Glomerular visceral epithelial cell (primary cell): Measurements from ENCODE around the gene METTL23.
"Not testable (repeated sequence)": the region's sequence is repeated elsewhere in the genome, so short reads cannot be mapped to it uniquely, and the experiment has no call there.

Source experiments
- DNase-seq: peaks from one replicate; pipeline ENCODE4 v3.0.0-alpha.2; 2016; ENCODE audit errors: extremely low spot score

METTL23 gene

DNA sequence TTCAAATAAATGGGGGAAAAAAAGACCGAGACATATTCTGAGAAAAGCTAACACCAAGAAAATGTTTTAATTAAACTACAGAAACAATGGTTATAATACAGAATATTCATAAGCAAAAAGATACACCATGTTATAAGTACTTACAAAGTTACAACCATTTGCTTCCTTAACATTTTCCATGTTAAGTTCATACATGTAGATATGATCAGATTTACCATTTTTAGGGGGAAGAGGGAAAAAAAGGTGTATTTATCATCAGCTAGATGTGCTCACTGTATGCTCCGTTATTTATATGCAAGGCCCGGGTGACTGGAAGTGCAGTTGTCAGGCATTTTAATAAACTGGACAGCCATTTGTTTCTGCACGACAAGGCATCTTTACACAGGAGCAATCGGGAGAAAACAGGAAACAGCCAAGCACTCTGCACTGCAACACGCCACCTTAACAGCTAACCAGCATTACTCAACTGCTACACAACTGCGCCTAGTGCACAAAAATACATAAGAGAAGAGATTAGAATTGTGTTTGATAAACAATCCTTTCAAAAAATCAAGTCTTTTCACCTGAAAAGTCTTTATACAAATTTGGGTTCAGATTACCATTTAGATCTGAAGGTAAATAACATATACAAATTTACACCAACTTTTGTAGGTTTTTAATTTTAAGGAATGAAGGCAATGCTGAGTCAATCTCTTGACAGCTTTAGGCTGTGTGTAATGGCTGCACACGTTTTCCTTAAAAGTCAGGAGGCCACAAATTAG, 7.6 kb downstream of the METTL23 start:
- DNase-seq: peak; percentile 36

DNA sequence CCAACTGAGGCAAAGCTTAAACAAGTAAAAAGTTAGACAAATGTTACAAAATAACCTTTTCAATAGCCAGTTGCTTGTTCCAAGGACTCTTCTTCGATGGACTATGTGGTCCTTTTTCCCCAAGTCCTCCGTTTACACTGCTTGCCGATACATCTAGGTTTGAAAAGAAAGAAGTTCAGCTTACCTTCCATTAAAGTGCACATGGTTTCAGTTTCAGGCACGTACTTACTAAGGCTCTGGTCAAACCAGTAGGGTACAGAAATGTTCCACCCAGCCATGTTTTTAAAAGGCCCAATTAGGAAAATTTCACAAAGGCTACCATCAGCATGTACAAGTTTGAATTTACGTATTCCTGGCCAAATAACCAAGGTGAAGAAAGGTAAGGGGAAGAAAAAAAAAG, 8.4 kb downstream of the METTL23 start:
- DNase-seq: peak; percentile 43

DNA sequence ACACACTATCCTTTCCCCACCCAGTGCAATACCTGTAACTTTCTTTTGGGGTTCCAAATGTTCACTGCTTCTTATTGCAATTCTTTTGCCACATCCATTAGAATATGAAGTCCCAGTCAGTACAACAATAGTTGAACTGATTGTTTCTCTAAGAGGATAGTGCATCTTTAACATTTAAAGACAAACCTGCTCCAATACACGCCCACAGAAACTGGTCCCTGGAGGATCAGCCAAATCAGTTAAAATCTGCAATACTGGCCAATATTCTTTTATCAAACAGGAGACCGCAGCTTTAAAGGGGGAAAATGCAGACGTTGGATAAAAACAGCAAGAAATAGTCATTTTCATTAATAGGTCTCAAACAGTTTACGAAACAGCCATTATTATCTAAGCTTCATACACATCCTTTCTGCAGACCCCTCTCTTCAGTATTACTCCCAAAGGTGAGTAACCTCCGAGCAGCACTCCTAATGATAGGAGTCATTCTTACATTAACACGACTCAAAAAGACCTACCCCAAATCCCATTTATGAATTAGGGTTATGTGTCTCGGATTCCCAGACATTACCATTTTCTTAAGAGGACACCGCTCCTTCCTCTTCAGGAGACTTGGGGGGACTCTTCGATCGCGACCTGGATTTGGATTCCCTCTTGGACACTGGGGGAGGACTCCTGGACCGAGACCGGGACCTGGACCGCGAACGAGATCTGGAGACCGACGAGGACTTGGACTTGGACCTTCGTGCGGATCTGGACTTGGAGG, 9.1 kb downstream of the METTL23 start:
- no peak for DNase-seq

DNA sequence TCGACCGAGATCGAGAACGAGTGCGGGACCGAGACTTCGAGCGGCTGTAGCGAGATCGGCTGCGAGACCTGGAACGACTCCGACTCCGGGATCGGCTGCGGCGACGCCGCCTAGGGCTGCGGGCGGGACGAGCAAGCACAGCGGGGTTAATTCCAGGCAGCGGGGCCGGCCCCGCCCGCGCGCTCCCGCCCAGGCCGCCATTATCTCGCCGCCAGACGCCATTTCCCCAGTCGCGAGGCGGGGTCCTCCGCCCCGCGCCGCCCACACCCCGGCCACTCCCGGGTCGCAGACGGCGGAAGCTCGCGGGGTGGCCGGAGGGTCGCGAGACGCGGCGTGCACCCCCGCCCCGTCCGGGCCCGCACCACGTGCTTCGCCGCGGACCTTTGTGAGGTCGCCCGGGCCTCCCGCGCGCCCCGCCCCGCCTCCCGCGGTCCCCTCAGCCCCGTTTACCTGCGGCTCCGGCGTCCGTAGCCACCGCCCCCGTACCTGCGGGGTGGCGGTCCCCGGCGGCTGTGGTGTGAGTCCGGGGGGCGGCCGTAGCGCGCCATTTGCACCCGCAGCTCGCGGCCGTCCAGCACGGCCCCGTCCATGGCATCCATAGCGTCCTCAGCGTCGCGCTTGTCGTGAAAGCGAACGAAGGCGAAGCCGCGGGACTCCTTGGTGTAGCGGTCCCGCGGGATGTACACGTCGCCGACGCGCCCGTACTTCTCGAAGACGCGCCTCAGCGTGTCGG, 9.9 kb downstream of the METTL23 start:
- DNase-seq: peak; percentile 57

DNA sequence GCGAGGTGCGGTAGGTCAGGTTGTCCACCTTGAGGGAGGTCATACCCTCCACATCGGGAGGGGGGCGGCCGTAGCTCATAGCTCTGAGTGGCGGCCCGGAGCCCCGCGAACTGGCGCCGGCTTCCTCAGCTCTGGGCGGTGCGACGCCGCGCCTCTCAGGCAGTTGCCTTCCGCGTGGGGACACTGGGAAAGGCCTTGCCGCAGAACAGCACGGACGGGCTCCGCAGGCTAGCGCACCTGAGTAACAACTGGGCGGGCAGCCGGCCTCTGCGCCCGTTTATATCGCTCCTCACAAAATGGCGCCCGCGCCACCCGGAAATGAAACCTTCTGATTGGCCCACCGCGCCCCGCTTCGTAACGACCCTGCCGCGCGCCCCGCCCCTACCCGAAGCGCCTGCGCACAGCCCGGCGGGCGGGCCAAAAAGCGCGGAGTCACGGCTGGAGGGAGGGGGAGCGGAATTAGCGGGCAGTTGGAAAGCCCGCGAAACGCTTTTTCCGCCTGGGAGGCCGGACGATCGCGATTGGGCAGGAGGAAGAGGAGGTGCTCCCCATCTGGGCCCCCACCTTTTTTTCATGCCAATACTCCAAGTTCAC, 10.5 kb downstream of the METTL23 start, which contains the start of gene SRSF2:
TSS of gene SRSF2 (minus strand) at position 250 of the 594 bp plus-strand sequence. CDS start at position 79, 171 bp downstream.
- peak; percentile 100 for DNase-seq

DNA sequence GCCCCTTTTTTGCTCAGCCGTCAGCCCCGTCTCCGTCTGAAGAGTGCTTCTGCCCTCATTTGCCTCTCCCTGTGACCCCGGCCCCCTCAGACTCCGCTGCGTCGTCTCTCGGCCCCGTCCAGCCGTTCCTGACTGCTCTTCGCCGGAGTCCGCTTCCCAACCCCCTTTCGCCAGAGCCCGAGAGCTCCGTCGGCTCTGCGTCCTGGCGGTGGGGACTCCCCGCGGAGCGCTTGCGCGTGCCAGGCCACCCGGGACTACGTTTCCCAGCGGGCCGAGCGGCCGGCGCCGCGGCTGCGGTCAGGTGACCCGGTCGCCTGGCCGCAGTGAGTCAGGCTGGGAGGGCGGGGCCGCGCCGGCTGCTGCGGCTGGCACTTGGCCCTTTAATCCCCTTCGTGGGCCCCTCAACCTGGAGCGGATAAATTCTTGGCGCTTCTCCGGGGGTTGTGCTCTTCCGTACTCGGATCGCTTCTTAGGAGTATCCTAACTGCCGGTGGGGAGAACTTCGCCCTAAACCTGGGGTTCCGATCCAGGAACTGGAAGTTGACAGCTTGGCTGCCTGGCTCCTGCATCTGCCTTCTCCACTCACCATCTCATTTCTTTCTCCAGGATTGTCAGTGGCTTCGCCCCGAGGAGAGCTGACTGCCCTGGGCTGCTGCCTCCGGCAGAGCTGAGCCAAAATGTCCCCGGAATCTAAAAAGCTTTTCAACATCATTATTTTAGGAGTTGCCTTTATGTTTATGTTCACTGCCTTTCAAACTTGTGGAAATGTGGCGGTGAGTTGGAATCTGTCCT, 11.2 kb downstream of the METTL23 start, which contains the start of gene MFSD11:
TSS of gene MFSD11 (plus strand) at position 444 of the 792 bp plus-strand sequence. CDS start at position 678, 234 bp downstream.
- DNase-seq: peak; percentile 95

DNA sequence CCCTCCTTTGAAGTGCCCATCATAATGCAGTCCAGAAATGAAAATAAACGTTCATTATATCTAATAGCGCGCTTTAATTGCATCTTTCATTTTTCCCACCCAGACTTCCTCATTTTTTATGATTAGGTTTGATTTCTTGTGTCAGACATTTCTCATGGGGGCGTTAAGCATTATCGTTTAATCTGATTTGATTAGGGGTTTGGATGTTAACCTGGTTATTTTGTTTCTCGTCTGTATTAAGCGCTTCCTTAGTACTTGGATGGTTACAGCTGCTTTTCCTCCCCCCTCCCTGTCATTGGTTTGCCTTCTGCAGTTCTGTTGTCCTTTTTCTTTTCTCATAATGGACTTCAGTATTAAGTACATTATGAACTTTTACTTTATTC, 11.8 kb downstream of the METTL23 start:
- DNase-seq: no peak

DNA sequence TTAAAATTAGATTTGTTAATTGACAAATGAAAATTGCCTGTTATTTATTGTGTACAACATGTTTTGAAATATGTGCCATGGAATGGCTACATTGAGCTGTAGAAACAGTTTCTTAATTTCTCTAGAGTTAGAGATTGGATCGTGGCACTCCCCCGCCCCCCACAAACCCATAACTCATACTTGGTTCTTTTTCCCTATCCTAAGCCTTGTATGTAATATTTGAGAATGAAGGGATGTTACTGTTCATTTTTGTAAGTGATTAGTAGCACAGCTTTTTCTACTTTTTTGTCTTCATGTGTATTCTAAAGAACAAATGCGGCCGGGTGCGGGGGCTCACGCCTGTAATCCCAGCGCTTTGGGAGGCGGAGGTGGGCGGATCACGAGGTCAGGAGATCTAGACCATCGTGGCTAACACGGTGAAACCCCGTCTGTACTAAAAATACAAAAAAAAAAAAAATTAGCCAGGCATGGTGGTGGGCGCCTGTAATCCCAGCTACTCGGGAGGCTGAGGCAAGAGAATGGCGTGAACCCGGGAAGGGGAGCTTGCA, 13.0 kb downstream of the METTL23 start:
- not testable (repeated sequence) for DNase-seq

DNA sequence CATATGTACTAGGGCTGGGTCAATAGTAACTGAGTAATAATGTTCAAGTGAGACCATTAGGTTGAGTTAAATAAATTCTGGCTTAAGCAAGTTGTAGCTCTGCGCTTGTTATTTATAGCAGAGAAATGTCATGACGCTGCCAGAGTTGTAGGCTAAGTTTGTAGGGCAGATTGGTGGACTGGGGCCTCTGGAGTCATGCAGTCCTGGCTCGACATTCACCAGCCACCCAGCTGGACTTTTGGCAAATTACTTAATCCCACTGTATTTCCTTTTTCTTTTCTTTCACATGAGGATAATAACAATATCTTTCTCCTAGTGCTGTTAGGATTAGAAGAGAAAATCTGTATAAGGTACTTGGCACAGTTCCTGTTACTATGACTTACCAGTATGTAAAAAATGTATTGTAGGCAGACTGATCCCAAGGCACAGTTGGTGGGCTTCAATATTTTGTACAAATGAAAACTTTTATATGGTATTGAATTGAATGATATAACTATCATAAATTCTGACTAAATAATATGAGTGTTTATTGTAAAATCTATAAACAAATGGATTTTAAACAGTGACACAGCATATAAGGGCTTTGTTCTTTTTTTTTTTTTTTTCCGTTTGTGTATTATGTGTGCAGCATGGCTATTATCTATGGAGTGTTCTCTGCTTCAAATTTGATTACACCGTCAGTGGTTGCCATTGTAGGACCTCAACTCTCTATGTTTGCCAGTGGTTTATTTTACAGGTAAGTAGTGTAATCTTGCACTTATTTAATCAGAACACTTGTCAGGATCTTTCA, 13.9 kb downstream of the METTL23 start:
- DNase-seq: no peak

DNA sequence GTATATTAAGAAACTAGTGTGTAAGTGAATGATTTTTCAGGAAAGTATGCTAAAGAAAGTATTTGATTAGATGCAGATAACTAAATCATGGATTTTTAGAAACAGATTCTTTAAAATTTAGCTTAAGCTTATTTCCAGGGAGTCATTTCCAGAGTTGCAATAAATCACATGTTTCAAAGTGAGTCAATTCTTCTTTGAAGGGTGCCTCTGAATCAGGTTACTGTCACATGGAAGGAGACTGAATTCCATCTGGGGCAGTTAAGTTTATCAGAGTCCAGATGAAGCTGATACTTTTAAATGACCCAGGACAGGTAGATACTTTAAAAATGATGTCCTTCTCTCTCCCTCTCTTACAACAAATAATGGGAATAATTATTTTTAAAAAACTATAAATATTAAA, 16.3 kb downstream of the METTL23 start:
- no peak for DNase-seq

DNA sequence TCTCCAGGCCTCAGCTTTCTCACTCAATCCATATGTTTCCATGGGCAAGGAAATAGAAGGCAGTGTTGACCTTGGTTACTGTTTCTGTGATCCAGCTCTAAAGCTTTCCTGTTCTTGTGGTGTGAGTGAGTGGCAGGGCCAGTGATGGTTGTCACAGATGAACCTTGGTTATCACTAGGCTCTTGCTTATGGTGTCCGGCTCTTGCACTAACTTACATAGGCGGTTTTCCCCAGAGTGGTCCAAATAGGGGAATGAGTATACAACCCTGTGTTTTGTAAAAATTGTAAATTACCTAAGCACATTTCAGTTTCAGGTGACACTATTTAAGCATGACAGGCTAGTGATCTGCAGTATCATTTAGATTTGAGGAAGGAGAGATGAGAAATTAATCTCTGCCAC, 18.1 kb downstream of the METTL23 start:
- no peak for DNase-seq

DNA sequence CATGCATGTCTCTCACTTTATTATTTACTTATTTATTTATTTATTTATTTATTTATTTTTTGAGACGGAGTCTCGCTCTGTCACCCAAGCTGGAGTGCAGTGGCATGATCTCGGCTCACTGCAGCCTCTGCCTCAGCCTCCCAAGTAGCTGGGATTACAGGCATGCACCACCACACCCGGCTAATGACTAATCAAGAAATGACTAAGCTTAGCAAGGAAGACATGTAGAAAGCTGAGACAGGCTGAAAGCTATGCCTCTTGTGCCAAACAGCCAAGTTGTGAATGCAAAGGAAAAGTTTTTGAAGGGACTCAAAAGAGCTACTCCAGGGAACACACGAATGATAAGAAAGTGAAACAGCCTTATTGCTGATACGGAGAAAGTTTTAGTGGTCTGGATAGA, 19.1 kb downstream of the METTL23 start:
- not testable (repeated sequence) for DNase-seq

DNA sequence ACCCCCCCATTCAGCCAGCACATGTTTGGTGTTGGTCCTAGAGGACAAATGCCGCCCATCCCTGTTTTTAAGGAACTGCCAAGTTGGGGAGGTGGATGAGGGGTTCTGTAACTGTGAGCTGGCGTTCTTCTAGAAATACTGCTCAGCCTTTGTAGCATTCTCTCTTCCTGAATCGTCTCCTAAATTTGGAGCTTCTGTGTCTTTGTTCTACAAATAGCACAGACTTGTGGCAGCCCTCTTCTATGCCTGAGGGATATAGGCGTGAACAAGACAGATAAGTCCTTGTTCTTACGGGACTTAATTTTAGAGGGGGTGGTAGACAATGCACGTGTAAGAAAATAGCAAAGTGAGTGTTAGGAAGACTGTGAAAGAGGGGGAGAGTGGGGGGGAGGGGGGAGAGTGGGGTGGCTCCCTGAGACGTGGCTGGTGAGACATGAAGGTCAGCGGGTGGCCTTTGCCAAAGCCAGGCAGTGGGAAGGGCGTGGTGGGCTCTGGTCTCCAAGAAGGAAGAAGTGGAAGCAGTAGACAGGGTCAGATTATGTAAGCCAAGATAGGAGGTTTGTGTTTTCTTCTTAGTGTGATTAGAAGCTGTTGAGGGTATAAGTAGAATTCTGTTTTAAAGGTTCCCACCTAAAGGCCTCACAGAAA, 21.2 kb downstream of the METTL23 start:
- no peak for DNase-seq

DNA sequence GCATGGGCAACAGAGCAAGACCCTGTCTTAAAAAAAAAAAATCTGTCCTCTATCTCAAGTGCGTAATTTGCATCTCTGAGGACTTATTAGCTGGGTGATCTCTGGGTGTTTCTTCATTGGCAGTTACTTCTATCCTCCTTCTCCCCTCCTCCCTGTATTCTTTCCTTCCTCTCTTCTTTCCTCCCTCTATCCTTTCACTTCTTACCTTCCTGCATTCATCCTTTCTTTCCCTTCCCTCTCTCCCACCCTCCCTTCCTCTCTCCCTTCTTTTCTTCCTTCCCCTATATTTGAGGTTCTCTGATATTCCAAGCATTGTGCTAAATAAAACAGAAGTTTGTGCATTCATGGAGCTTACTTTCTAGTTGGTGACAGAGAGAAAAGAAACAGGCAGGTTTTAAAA, 22.0 kb downstream of the METTL23 start:
- no peak for DNase-seq

DNA sequence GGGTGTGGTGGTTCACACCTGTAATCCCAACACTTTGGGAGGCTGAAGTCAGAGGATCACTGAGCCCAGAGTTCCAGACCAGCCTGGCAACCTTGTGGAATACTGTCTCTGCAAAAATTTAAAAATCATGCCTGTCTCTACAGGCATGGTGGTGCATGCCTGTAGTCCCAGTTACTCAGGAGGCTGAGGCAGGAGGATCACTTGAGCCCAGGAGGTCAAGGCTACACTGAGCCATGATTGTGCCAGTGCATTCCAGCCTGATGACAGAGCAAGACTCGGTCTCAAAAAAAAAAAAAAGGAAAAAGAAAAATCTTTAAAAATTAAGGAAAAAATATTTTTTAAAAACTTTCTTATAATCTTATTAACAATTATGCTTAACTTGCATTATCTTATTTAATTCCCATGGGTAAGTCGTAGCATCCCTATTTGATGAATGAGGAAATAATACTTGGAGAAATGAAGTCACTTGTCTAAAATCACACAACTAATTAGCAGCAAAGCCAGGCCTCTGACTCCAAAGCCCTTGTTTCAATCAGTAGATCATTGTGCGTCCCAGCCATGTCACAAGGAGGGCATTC, 24.9 kb downstream of the METTL23 start:
- no peak for DNase-seq

DNA sequence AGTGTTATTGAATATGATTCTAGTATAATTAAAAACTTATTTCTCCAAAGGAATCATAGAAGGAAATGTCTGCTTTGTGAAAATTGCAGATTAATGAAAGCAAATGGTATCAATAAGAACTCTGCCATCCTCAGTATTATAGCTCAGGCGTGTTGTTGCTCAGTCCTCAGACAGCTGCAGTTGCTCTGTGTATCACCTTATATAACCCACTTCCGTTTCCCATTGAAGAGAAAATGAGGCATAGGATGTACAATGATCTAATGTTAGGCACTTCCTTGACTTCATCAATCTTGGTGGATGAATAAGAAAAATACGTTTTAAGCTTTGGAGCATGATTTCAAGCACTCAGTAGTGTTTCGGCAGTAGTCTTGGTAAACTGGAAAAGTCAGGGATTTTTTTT, 25.4 kb downstream of the METTL23 start:
- no peak for DNase-seq

DNA sequence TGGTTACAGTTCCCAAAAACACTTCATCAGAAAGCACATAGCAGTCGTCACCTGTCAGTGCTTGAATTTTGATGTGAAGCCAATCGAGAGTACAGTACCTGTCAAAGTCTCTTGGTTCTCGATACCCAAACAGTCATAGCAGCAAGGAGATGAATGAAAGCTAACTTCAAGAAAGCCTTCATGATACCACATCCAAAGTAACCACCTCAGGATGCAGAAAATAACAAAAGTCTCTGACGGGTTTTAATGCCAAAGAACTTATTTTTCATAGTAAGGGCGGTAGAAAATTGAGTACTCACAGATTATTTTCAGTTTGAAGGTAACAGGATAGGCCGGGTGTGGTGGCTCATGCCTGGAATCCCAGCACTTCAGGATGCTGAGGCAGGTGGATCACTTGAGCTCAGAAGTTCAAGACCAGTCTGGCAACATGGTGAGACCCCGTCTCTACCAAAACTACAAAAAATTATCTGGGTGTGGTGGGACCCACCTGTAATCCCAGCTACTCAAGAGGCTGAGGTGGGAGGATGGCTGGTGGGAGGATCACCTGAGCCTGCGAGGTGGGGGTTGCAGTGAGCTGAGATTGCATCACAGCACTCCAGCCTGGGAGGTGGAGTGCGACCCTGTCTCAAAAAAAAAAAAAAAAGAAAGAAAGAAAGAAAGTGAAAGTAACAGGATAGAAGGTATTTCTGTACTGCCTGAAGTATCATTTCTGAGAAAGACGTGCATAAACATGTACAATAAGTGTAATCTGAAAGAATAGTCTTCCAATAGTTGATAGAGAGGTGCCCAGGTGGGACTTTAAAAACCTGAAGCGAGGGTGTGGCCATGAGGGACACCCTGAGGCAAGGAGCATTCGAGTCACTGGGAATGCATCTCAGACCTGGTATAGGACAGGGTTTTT, 26.7 kb downstream of the METTL23 start:
- no peak for DNase-seq

DNA sequence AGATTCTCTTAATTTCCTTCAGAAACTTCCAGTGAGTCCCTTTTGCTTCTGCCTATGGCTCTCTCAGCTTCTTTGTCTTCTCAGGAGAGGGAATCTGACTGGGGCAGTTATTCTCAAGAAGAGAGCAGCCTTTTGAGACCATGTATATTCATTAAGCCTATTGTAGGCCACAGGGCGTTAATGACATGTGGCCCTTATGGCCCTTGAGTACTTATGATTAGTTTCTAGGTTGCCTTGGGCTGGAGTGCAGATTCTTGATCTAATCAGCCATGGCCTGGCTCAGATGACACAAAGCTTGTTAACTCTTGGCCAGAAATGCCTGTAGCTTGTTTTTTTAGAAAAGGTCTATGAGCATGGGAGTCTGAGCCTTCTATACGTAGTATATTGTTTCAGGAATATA, 28.6 kb downstream of the METTL23 start:
- DNase-seq: no peak
